ENCODE measurements around the gene SENP3.

Gene SENP3

DNA sequence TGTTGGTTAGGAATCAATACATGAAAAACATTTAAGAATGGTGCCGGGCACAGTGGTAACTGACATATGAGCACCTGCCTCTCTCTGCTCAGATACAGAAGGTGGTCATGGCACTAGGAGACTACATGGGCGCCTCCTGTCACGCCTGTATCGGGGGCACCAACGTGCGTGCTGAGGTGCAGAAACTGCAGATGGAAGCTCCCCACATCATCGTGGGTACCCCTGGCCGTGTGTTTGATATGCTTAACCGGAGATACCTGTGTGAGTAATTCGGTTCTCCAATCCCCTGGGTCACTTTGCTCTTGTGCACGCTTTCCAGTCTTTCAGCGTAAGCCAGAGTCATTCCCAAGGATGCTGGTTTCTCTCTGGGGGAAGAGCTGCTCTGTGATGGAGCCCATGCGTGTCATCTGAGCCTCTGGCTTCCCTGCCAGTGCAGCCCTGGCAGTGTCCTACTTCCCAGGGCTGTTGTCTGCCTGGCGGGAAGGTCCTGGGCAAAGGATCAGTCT is 14.8 kb downstream of the SENP3 start:
- no peak for DNase-seq (ENCODE audit: low read depth in 3 of 3)

DNA sequence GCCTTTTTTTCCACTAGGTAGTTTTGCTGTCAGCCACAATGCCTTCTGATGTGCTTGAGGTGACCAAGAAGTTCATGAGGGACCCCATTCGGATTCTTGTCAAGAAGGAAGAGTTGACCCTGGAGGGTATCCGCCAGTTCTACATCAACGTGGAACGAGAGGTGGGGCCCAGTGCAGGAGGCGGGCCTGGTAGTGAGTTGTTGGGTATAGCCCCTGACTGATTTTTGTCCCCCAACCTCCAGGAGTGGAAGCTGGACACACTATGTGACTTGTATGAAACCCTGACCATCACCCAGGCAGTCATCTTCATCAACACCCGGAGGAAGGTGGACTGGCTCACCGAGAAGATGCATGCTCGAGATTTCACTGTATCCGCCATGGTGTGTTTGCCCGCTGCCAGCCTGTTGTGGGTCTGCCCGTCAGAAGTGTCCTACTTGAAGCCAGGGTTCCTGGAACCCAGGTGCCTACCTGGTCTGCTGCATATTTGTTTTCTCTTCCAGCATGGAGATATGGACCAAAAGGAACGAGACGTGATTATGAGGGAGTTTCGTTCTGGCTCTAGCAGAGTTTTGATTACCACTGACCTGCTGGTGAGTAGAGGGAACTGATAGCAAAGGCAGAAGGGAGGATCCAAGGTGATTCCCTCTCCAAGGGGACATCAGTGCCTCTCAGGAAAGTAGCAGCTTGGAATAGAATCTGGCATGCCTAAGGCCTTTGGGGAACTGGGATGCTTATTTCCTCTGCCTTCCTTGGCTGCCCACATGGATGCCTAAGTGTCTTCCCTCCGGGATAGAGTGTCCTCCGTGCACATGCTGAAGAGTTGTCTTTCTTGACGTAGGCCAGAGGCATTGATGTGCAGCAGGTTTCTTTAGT is 15.8 kb downstream of the SENP3 start:
- DNase-seq (ENCODE audit: low read depth in 3 of 3), result no peak

DNA sequence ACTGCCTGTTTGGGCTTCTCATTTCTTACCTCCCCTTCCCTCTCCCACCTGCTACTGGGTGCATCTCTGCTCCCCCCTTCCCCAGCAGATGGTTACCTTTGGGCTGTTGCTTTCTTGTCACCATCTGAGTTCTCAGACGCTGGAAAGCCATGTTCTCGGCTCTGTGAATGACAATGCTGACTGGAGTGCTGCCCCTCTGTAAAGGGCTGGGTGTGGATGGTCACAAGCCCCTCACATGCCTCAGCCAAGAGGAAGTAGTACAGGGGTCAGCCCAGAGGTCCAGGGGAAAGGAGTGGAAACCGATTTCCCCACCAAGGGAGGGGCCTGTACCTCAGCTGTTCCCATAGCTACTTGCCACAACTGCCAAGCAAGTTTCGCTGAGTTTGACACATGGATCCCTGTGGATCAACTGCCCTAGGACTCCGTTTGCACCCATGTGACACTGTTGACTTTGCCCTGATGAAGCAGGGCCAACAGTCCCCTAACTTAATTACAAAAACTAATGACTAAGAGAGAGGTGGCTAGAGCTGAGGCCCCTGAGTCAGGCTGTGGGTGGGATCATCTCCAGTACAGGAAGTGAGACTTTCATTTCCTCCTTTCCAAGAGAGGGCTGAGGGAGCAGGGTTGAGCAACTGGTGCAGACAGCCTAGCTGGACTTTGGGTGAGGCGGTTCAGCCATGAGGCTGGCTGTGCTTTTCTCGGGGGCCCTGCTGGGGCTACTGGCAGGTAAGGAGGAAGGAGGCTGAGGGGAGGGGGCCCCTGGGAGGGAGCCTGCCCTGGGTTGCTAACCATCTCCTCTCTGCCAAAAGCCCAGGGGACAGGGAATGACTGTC is 17.5 kb downstream of the SENP3 start, which contains the start of gene CD68:
Gene CD68 (plus strand): TSS at position 638 of the 833 bp plus-strand sequence. CDS start 40 bp downstream, at position 678.
- DNase-seq (ENCODE audit: low read depth in 3 of 3), result peak; percentile 61 to 76 (median 62)

- DNase-seq (ENCODE audit: low read depth in 3 of 3), result peak in 1 of 3 experiments; percentile 57
These were observed 18.3 kb downstream of the SENP3 start for GRCh38 chr17:7579834-7580603.

- DNase-seq (ENCODE audit: low read depth in 3 of 3), result no peak
These were observed 19.2 kb downstream of the SENP3 start for GRCh38 chr17:7580604-7581575.

DNA sequence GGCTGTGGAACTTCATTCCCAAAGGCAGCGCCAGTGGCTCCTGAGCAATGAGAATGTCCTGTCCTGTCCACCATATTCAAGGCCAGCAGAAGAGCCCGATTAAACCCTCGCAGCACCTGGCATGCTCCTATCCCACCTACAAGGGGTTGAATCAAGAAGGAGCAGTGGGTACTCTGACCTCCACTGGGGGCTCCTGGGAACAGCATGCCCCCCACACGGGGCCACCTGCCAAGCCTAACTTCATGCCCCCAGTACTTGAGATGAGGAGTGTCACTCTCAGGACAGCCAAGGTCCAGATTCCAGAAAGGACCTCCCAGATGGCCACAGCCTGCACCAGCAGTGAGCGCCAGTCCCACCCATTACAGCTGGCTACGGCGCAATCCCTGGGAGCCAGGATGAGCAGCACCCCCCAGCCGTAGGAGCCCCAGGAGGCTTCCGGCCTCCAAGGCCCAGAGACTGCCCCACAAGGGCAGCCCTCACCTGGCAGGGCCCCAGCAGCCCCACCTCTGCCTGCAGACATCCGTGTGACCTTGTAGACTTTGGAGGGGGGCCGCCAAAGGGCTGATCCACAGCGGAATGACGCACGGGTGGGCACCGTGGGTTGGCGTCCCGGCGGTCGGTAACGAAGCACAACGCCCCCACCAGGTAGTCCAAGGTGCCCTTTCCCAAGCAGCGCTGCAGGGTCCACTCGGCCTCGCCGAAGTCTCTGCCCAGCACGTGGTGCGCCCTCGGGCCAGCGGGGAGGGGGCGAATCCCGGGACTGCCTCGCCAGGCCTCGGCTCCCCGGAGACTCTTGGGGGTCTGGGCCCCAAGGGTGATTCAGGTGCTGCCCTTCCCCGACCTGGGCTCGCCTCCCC is 20.9 kb downstream of the SENP3 start:
- DNase-seq (ENCODE audit: low read depth in 3 of 3), result no peak

GRCh38 chr17:7583253-7584109 is 21.8 kb downstream of the SENP3 start, which contains the start of gene MPDU1:
Gene MPDU1, plus strand, starts transcription at chr17:7583852. Its CDS starts 11 bp downstream, at chr17:7583863.
- DNase-seq (ENCODE audit: low read depth in 3 of 3), result peak; percentile 89 to 95 (median 90)

DNA sequence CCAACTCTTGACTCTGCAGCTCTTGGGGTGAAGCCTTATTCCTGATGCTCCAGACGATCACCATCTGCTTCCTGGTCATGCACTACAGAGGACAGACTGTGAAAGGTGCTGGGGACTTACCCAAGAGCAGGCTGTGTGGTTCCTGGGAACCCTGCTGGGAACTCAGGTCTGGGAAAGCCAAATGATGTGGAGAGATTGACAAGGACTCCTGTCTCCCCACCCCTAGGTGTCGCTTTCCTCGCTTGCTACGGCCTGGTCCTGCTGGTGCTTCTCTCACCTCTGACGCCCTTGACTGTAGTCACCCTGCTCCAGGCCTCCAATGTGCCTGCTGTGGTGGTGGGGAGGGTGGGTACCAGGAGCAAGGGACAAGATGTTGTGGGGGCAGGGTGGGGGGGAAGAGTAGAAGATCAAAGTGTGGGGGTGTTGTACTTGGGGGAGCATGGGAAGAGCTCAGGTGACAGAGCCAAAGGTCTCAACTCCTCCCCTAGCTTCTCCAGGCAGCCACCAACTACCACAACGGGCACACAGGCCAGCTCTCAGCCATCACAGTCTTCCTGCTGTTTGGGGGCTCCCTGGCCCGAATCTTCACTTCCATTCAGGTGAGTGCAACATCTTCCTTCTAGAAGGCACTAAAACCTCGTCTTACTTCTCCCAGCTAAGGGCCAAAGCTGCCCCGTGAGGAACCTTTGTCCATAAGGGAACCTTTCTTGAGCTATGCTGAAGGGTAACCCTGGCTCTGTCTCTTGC is 25.1 kb downstream of the SENP3 start:
- DNase-seq (ENCODE audit: low read depth in 3 of 3), result no peak

DNA sequence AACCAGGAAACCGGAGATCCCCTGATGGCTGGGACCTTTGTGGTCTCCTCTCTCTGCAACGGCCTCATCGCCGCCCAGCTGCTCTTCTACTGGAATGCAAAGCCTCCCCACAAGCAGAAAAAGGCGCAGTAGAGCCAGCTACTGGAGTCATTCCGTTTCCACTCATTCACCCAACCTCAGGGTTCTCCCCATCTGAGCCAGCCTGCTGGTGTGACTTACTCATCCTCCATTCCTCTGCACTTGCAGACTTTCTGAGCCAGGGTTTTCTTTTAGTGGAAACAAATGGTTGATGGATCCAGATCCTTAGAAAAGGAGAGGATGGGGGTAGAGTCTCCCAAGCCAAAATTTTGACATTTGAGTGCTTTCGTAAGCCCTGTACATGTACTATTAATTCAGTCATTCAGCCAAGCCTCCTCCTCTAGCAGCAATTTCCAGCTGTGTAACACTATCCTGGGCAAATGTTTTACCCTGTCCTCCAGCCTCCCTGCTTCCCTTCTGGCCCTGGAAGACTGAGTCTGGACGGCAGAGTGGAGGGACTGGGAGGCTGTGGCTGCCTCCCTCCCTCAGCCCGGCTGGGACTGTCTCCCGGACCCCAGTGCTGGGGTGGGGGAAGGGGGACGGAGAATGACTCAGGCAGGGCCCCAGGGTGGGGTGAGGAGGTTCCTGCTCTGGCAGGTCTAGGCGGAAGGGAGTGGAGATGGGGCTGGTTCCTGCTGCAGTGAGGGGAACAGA is 25.9 kb downstream of the SENP3 start:
- DNase-seq (ENCODE audit: low read depth in 3 of 3), result no peak

GRCh38 chr17:7588553-7589203 is 27.0 kb downstream of the SENP3 start:
- no peak for DNase-seq (ENCODE audit: low read depth in 3 of 3)

DNA sequence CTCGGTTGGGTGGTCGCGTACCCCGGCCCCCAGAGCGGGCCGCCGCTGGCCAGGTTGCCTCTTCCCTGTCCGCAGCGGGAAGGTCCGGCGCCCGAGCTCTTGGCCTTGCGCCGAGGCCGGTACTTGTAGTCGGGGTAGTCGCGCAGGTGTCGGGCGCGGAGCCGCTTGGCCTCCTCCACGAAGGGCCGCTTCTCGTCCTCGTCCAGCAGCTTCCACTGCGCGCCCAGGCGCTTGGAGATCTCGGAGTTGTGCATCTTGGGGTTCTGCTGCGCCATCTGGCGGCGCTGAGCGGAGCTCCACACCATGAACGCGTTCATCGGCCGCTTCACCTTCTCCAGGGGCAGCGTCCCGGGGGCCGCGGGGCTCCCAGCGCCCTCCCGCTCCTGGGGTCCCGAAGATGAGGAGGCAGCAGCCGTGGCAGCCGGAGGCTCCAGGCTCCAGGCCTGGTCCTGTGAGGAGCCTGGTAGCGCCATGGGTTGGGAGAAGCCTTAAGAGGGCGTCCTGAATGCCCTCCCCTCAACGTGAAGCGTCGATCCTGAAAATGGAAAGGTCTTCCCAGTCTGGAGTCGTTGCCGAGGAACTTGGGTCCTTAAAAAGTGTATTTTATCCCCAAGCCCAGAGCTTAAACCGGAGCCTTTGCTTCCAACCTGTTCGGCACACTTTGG is 27.6 kb downstream of the SENP3 start:
- DNase-seq (ENCODE audit: low read depth in 3 of 3), result peak in 2 of 3 experiments; percentile 35 to 62

DNA sequence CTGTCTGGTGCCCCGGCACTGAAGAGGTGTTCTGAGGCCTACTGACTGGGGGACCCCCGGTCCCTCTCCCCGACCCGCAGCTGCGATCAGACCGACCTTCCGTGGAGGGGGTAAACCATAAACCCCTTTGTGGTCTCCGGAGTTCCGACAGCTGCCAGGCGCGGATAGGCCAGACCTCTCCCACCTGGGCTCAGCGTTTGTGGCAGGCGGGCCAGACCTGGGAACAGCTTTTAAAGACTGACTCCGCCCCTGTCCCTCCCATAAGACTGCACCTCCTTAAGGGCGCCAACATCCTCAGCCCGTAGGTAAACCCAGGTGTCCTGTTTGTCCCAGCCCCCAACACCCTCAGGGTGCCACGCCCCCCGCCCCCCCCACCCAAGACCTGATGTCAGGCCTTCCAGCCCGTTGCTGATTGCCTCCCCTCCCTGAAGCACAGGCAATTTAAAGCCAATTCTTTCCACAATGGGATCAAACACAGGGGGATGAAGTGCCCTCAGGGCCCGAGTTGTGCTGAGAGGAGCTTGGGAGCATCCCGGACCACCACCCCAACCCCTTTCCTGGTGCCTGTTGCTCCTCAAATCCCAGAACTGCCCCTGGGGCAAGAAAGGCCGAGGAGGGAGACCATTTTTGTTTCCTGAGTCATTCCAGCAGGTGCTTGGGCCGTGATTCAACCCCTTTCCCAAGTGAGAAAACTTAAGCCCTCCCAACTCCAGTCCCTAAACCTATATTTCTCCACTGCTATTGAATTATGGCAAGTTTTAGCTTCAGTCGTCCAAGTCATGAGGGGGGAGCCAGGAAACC is 28.4 kb downstream of the SENP3 start, which contains the start of gene SOX15:
Gene SOX15 (minus strand): TSS at position 204 of the 801 bp plus-strand sequence. CDS start 418 bp downstream, outside the sequence.
- no peak for DNase-seq (ENCODE audit: low read depth in 3 of 3)

- no peak for DNase-seq (ENCODE audit: low read depth in 3 of 3)
These were observed 29.0 kb downstream of the SENP3 start for GRCh38 chr17:7590743-7591142.

GRCh38 chr17:7591596-7591995 is 29.9 kb downstream of the SENP3 start:
- no peak for DNase-seq (ENCODE audit: low read depth in 3 of 3)
